Activated CD4-positive, CD25-positive, alpha-beta regulatory T cell treated with anti-CD3 and anti-CD28 coated beads, Interleukin-2, amount 50 U/mL, for 24 hours (primary cell): ENCODE results near the gene CBARP.
A peak's percentile ranks its signal among the peaks of the same experiment; 100 is the strongest.
"Not testable (repeated sequence)": the region's sequence is repeated elsewhere in the genome, so short reads cannot be mapped to it uniquely, and the experiment has no call there.

Source experiments
- ATAC-seq, 2 donors: fragments of 150-1000 bp; cut with Tn5 transposase; one replicate each; pipeline ENCODE4 v1.10.0; 2021; ENCODE audit warnings: mild to moderate bottlenecking in 1 of 2, moderate library complexity in 1 of 2

The CBARP gene

DNA sequence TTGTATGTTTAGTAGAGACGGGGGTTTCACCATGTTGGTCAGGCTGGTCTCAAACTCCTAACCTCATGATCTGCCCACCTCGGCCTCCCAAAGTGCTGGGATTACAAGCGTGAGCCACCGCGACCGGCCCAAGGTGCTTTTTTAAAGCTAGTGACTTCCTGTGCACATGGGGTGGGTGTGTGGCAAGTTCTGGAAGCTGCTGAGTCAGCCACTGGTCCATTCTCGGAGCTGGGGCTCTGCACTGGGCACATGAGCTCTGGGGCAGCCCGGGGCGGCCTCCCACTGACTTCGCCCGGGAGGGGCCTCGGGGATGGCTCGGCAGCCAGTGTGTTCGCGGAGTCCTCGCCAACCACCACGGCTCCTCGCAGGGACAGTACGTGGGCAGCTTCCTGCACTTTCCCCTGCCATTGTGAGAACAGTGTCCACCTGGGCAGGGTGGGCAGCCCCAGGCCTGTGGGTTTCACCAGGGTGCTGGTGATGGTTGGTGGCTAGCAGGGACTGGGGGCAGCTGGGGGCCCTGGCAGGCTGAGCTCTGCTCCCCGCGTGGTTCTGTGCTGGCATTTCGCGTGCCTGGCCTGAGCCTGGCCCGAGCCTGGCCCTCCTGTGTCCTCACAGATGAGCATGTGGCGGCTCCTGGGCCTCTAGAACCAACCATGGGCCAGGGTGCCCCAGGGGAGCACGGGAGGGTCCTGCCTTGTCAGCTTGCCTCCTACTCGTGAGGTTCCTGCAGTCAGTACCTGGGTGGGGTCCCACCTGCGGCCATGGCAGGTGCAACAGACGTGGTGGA, 12.2 kb downstream of the CBARP start:
- no peak for ATAC-seq

DNA sequence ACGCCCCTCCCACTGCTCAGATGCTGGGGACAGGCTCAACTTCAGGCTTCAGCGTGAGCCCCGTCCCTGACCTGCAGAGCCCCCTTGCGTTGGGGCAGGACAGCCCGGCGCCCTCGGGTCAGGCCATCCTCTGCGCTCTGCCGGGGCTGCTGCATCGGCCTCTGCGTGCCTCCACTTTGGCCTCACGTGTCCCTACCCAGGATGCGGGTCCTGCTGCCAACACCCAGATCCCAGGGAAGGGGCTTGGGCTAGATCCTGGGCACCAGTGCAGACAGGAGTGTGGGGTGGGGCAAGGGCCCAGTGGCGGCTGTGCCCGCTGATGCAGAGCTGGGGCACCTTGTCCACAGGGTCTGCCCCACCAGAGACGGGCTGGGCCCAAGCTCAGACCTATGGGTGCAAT, 13.0 kb downstream of the CBARP start:
- ATAC-seq: no peak

DNA sequence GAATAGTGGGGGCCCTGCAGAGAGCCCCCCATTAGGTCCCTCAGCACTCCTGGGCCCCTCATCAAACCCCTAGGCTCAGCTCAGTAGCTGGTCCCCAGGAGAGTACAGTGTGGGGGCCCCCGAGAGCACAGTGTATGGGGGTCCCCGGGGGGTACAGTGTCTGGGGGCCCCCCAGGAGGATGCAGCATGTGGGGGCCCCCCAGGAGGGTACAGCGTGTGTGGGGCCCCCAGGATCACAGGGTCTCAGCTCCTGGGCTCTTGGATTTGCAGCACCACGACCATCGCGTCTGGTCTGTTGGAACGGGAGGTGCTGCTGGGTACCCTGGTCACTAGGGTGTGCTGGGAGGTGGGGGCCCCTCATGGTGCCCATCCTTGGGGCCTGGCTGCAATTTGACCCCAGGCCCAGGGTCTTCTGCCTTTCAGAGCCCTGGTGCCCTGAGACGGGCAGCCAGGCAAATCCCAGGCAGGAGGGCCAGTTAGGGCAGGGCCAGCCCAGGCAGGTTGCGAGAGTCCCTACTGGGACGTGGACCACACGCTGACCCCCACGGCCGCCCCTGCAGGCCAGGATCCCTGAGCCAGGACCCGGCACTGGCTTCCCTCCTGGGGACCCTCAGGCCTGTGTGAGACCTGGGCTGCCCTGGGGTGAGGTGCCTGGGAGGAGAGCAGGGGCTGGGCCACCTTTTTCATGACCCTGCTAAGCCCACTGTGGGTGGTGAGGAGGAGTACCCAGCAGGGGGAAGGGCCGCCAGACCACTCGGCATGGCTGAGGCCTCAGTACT, 13.6 kb downstream of the CBARP start:
- ATAC-seq: no peak

DNA sequence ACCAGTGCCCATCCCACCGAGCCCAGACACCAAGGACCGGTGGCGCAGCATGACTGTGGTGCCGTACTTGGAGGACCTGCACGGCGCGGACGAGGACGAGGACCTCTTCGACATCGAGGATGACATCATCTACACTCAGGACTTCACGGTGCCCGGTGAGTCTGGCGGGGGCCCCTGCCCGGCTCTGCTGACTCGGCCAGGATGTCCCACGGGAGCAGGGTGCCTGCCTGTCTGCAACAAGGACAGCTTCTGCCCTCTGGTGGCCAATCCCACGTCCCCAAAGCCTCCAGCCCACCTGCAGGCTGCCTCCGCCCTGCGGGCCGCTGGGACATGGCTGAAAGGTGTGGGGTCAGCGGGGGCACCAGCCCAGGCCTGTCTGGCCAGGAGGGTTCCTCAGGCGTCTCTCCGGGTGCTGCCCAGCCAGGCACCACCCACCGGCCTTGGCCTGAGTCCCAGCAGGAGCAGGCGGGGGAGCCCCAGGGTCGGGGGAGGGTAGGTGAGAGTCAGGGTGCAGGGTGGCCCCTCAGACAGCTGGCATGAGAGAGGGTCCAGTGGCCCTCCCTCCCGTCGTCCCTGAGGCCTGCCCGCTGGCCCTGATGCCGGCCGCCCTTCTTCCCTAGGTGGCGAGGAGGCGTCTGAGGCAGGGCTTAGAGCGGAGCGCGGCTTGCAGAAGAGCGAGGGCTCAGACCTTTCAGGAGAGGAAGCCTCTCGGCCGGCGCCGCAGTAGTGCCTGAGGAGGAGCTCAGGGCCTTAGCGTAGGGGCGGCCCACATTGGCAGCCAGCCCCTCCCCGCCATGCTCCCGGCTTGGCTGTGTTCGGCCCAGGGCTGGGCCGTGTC, 14.6 kb downstream of the CBARP start:
- ATAC-seq: peak in 1 of 2 donors; percentile 39

DNA sequence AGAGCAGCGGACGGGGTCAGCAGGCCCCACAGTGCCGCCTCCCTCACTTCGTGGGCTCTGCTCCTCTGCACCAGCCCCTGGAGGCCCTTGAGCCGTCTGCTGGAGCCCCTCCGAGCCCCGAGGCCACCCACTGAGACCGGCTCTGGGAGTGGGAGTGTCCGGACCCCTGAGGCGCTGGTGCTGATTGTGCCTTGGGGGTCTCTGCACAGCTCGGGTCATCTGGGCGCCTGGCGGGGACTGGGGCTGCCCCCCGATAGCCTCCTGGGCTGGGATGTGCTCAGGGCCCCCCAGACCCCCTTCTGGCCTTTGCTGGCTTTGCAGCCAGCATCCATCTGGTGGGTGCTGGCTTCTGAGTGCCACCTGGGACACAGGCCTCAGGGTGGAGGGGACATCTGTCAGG, 15.4 kb downstream of the CBARP start:
- peak in 1 of 2 donors; percentile 18 for ATAC-seq

DNA sequence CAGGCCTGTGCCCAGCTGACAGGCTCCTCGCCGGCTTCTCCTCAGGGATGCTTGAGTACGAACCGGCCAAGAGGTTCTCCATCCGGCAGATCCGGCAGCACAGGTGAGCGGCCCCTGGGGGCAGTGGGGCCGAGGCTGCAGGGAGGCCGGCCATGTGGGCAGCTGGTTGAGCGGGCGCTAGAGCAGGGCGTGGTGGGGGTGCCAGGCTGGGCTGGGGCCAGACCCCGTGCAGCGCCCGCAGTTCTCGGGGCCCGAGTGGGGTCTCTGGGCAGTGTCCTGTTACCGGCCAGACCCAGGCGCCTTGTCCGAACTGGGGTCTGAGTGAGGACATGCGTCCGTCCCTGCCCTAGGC, 15.9 kb downstream of the CBARP start:
- ATAC-seq: no peak

DNA sequence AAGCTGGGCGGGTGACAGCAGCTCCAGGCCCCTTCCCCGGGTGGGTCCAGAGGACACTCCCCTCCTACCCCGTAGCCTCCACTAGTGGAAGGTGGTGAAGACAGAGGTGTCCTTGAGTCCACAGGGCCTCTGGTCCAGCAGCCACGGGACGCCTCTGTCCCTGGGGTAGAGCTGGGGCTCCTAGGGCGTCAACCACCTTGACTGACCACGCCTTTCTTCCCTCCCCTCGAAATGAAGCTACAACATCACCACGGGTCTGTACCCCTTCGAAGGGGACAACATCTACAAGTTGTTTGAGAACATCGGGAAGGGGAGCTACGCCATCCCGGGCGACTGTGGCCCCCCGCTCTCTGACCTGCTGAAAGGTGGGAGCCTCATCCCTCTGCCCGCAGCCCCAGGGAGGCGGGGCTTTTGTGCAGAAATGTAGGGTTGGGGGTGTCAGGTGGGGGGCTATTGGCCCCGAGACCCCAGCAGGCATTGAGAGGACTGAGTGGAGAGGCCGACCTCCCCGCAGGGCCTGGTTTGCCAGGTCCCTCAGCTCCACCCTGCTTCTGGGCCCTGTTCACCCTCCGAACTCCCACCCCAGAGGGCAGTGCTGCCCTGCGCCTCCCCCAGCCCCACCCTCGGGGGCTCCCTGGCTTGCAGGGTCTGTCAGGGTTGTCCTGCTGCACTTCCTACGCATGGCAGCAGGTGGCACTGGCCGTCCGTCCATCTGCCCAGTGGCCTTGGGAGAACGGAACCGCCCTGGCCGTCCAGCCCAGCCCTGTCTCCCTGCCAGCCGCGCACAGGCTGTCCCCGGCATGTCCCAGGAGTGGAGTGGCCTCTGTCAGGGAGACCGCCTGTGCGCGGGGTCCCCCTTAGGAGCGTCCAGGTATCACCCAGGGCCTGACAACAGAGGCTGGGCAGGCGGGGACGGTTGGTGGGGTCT, 16.6 kb downstream of the CBARP start:
- ATAC-seq: no peak

DNA sequence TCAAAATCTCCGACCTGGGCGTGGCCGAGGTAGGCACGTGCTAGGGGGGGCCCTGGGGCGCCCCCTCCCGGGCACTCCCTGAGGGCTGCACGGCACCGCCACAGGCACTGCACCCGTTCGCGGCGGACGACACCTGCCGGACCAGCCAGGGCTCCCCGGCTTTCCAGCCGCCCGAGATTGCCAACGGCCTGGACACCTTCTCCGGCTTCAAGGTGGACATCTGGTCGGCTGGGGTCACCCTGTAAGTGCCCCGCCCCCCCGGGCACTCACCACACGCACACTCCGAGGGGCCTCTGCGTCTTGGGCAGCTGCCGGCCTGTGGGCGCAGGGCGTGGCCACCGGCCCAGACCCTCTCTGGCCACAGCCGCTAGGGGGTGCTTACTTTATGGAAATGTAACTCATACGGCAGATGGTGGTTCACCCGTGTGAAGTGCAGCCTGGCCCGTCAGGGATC, 17.3 kb downstream of the CBARP start:
- ATAC-seq: no peak

GRCh38 chr19:1219786-1220476, 17.9 kb downstream of the CBARP start:
- ATAC-seq: no peak

DNA sequence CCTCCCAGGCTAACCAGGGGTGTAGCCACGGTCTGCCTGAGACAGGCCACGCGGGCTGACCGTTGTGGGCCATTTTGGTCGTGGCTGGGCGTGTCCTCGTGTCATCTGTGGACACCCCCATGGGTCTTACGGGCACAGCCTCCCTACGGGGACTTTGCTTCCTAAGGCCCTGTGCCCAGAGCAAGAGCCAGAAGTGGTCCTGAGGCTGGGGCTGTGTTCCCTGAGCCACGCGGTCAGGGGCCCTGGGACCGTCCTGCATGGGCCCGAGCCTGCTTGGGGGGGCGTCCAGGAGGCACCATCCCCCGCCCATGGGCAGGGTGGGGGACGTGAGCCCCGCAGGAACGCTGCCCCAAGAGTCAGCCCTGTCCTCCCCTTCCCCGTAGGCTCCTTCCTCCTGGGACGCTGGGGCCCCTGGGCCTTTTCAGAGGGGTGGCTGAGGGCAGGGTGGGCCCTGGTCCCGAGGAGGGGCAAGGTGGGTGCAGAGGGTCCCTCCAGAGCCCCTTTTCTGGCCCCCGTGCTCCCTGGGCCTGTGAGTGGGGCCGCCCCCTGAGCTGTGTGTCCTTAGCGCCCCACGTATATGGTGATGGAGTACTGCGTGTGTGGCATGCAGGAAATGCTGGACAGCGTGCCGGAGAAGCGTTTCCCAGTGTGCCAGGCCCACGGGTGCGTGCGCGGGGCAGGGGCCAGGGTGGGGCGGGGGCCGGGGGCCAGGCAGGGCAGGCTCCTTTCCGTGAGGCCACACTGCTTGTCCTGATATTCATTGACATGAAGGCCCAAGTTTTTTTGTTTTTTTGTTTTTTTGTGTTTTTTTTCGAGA, 18.8 kb downstream of the CBARP start:
- ATAC-seq: no peak

- no peak for ATAC-seq
Measured at GRCh38 chr19:1217366-1217765, 20.4 kb downstream of the CBARP start.

- no peak for ATAC-seq
Measured at GRCh38 chr19:1216756-1217155, 21.0 kb downstream of the CBARP start.

DNA sequence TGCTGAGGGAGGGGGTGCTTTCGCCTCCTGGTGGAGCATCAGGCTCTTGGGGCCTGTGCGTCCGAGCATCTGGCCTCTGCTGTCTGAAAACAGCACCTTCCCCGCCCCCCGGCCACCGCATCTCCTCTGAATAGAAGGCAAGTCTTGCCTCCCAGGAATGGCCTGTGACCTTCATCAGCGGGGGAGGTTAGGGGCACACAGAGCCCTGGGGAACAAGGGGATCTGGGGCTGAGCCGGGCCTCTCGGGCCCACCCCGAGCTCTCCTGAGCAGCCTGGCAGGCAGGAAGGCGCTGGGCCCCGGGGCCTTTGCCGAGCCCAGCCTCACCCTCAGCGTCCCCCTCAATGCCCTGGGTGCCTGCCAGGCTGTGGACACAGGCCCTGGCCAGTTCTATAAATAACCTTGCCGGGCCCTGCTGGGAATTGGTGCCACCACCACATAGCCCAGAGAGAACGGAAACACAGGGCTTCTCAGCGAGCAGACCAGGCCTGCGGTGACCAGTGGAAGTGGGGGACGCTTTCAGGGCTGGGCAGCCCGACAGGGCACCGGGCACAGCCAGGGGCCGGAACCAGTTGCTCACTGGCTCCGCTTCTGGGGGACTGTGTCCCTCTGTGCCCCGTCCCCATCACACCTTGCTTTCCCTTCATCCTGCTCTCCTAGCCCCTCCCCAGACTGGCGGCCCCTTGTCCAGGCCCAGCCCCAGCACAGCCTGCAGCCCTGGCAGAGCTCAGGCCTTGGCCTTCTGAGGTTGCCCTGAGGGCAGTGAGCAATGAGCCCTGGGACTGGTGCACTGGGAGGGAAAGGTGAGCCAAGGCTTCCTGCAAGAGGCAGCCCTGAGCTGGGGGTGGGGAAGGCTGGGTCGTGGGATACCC, 22.7 kb downstream of the CBARP start:
- no peak for ATAC-seq

- no peak for ATAC-seq
Measured at GRCh38 chr19:1214299-1214861, 23.4 kb downstream of the CBARP start.

- peak; percentile 87 to 94 for ATAC-seq
Measured at GRCh38 chr19:1213391-1214286, 24.2 kb downstream of the CBARP start.

DNA sequence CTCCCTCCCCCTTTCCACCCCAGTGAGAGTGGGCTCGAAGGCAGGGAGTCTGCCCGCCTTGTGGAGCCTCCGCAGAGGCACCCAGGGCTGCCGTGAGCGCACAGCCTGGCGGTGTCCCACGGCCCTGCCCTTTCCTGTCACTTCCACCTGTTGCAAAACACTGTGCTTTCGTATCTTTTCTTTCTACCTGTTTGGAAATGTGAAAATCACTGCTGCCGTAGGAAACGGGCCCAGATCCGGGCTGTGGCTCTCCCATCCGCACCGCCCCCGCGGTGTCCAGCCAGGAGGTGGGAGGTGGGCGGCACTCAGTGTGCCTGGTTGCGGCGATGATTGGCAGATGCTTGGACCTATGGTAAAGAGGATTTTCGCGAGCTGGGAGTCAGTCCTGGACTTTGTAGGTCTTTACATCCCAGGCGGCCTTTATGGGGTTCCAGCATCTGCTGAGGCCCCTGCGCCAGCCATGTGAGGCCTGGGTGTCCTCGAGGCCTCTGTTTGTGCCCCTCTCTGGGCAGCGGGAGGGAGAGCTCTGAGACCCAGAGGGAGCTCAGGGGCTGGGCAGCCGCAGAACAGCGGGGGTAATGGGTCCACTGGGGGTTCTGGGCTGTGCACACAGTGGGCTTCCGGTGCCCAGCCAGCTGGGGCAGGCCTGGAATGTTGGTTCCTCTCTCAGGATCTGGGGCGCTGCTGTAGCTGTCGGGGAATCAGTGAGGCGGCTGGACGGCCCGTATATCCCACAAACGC, 26.1 kb downstream of the CBARP start:
- no peak for ATAC-seq

GRCh38 chr19:1210227-1210538, 27.6 kb downstream of the CBARP start:
- no peak for ATAC-seq

GRCh38 chr19:1208830-1209229, 29.0 kb downstream of the CBARP start:
- not testable (repeated sequence) for ATAC-seq
